Measurements from ENCODE around the gene GAL. TPM values are rescaled to one million over a fixed set of nuclear protein-coding genes. Genes with fewer than 3 reads are reported as not detected.

Gene GAL
- total RNA-seq, 1 donor from 2014 or later = not detected

DNA sequence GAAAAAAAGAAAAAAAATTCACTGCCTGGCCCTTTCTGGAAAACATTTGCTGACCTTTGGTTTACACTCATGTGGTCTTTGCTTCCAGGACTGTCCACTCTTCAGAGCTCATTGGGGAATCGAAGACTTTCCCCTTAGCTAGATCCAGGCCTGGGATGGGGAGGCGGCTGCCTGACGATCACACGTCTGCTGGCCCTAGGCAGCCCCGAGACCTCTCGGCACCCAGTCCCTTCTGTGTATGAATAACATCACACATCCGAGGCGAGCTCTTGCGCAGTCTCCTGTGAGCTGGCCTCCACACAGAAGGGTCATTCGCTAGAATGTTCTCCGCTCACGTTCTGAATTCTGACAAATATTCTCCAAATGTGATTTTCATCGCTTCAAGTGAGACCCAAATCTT is 25.7 kb upstream of the GAL start:
- Histone ChIP-seq H3K4me2 (no peak overlapping the region), H3K27ac (no peak overlapping the region)

GRCh38 chr11:68659158-68659921 is 25.0 kb upstream of the GAL start:
- H3K36me3 Mint-ChIP-seq = no peaks in the 10 kb centered on the region
- no peaks in the 10 kb centered on the region for H4K20me1 ChIP-seq (ENCODE audit: low read depth)
- no peak overlapping the region for H3K27ac Mint-ChIP-seq
- H3K4me3 ChIP-seq = no peak overlapping the region
- no peak overlapping the region for H3K4me3 Mint-ChIP-seq
- H3F3A ChIP-seq (ENCODE audit: low read depth) = no peaks in the 10 kb centered on the region
- no peak overlapping the region for H3K27ac ChIP-seq
- no peak for DNase-seq (ENCODE audit: low spot score)
- H3K4me1 Mint-ChIP-seq = peaks cover 10% of the 10 kb centered on the region
- H3K79me2 ChIP-seq (ENCODE audit: low read depth) = no peaks in the 10 kb centered on the region
- no peak for TF ChIP-seq EZH2phosphoT487 (IDR thresholded peaks at IDR 0.05)
- no peak for TF ChIP-seq EZH2 (IDR thresholded peaks at IDR 0.05)
- no peak for TF ChIP-seq CTCF (IDR thresholded peaks at IDR 0.05)
- no peaks in the 10 kb centered on the region for H3K9me3 ChIP-seq (ENCODE audit: low read depth)
- no peak overlapping the region for H2AFZ ChIP-seq (replicated peaks)
- H3K9ac ChIP-seq = no peak overlapping the region
- no peaks in the 10 kb centered on the region for H3K4me1 ChIP-seq
- H3K36me3 ChIP-seq = no peaks in the 10 kb centered on the region
- H3K27me3 Mint-ChIP-seq (ENCODE audit: insufficient read depth, low read depth) = peaks cover 8% of the 10 kb centered on the region
- H3K4me2 ChIP-seq = no peak overlapping the region
- no peaks in the 10 kb centered on the region for H3K27me3 ChIP-seq
- peaks cover 11% of the 10 kb centered on the region for H3K9me3 Mint-ChIP-seq

More for the DNA sequence above, 25.7 kb upstream of the GAL start:
- DNase-seq (ENCODE audit: low spot score) = no peak
- Histone ChIP-seq H3K36me3 (no peaks in the 10 kb centered on the region), H3K4me3 (no peak overlapping the region), H3K4me1 (no peaks in the 10 kb centered on the region), H3F3A (ENCODE audit: low read depth) (no peaks in the 10 kb centered on the region), H3K79me2 (ENCODE audit: low read depth) (no peaks in the 10 kb centered on the region), H3K9ac (no peak overlapping the region), H4K20me1 (ENCODE audit: low read depth) (no peaks in the 10 kb centered on the region), H3K27me3 (no peaks in the 10 kb centered on the region), H3K9me3 (ENCODE audit: low read depth) (no peaks in the 10 kb centered on the region), H2AFZ (replicated peaks) (no peak overlapping the region)
- Mint-ChIP-seq H3K4me1 (peaks cover 10% of the 10 kb centered on the region), H3K27ac (no peak overlapping the region), H3K27me3 (ENCODE audit: insufficient read depth, low read depth) (peaks cover 8% of the 10 kb centered on the region), H3K4me3 (no peak overlapping the region), H3K36me3 (no peaks in the 10 kb centered on the region), H3K9me3 (peaks cover 11% of the 10 kb centered on the region)
- TF ChIP-seq CTCF (IDR thresholded peaks at IDR 0.05) = no peak
- TF ChIP-seq EZH2 (IDR thresholded peaks at IDR 0.05) = no peak
- TF ChIP-seq EZH2phosphoT487 (IDR thresholded peaks at IDR 0.05) = no peak

DNA sequence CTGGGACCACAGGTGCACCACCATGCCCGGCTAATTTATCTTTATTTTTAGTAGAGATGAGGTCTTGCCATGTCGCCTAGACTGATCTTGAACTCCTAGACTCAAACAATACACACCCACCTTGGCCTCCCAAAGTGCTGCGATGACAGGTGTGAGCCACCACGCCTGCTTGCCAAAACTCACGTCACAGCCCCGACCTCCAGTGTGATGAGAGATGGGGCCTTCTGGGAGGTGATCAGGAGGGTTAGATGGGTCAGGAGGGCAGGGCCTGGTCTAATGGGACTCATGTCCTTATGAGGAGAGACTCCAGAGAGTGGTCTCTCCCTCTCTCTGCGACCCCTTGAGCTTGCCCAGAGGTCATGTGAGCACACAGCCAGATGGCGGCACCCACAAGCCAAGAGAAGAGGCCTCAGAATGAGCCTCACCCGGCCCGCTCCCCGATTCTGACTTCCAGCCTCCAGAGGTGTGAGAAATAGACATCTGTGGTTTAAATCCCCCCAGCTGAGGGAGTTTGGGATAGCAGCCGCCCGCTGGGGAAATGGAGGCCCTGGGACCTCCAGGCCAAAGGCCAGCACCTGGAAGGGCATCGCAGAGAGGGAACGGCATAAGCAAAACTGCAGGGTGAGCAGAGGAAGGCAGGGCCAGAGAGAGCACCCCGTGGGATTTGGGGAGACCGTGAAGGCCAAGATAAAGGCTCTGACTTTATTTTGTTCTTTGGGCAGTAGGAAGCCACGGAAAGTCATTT is 24.1 kb upstream of the GAL start:
- Histone ChIP-seq H3K27ac (no peak overlapping the region), H3K4me1 (no peaks in the 10 kb centered on the region), H3K36me3 (no peaks in the 10 kb centered on the region), H3K79me2 (ENCODE audit: low read depth) (no peaks in the 10 kb centered on the region), H2AFZ (replicated peaks) (no peak overlapping the region), H3K9ac (no peak overlapping the region), H3K4me2 (no peak overlapping the region), H3K27me3 (no peaks in the 10 kb centered on the region), H3K4me3 (no peak overlapping the region), H3F3A (ENCODE audit: low read depth) (no peaks in the 10 kb centered on the region), H4K20me1 (ENCODE audit: low read depth) (no peaks in the 10 kb centered on the region), H3K9me3 (ENCODE audit: low read depth) (no peaks in the 10 kb centered on the region)
- Mint-ChIP-seq H3K27me3 (ENCODE audit: insufficient read depth, low read depth) (peaks cover 8% of the 10 kb centered on the region), H3K4me3 (no peak overlapping the region), H3K36me3 (no peaks in the 10 kb centered on the region), H3K9me3 (peaks cover 7% of the 10 kb centered on the region), H3K27ac (no peak overlapping the region), H3K4me1 (peaks cover 10% of the 10 kb centered on the region)
- no peak for DNase-seq (ENCODE audit: low spot score)
- TF ChIP-seq EZH2 (IDR thresholded peaks at IDR 0.05) = no peak
- no peak for TF ChIP-seq CTCF (IDR thresholded peaks at IDR 0.05)

Data from neural progenitor cell (in vitro differentiated cells).